HepG2 (cell line): ENCODE measurements around the gene HDAC10. TPM values are rescaled to one million over a fixed set of nuclear protein-coding genes. Genes with fewer than 3 reads are reported as not detected.

Experiments
- CBX5 ChIP-seq: sonication (generic); formaldehyde crosslinking; IDR thresholded peaks from 2 replicates; pipeline ENCODE4 v1.4.0; 2020; ENCODE audit warnings: missing genetic modification reagents, borderline replicate concordance
- FOXK2 ChIP-seq: fragments of 450-650 bp; IDR thresholded peaks from 2 replicates; pipeline ENCODE4 v1.6.1; 2016
- HIC2 ChIP-seq: sonication (generic); formaldehyde crosslinking; IDR thresholded peaks from 2 replicates; pipeline ENCODE4 v1.9.0; 2022; ENCODE audit warnings: low read depth, missing genetic modification reagents
- HNRNPL ChIP-seq: fragments of 200-400 bp; formaldehyde crosslinking; IDR thresholded peaks from 2 replicates; pipeline ENCODE4 v1.6.1; 2017; ENCODE audit warnings: mild to moderate bottlenecking, low read depth, low read length
- PITX1 ChIP-seq: sonication (generic); formaldehyde crosslinking; IDR thresholded peaks from 2 replicates; pipeline ENCODE4 v1.5.1; 2020; ENCODE audit warnings: mild to moderate bottlenecking, missing genetic modification reagents
- SRY ChIP-seq: sonication (generic); formaldehyde crosslinking; IDR thresholded peaks from 2 replicates; pipeline ENCODE4 v1.8.0; 2022; ENCODE audit warnings: mild to moderate bottlenecking, missing genetic modification reagents
- TRIM24 ChIP-seq: sonication (generic); formaldehyde crosslinking; IDR thresholded peaks from 2 replicates; pipeline ENCODE4 v1.8.0; 2022; ENCODE audit warnings: mild to moderate bottlenecking, missing genetic modification reagents
- ZBTB33 ChIP-seq: sonication (generic); formaldehyde crosslinking; IDR thresholded peaks from 2 replicates; pipeline ENCODE4 v1.4.0; 2020; ENCODE audit warnings: missing genetic modification reagents
- ZBTB46 ChIP-seq: sonication (generic); formaldehyde crosslinking; IDR thresholded peaks from 2 replicates; pipeline ENCODE4 v1.4.0; 2020; ENCODE audit warnings: mild to moderate bottlenecking, missing genetic modification reagents, borderline replicate concordance
- ZBTB49 ChIP-seq: sonication (generic); formaldehyde crosslinking; IDR thresholded peaks from 2 replicates; pipeline ENCODE4 v1.4.0; 2020; ENCODE audit warnings: missing genetic modification reagents, borderline replicate concordance
- ZFP82 ChIP-seq: sonication (generic); formaldehyde crosslinking; IDR thresholded peaks from 2 replicates; pipeline ENCODE4 v1.5.1; 2020; ENCODE audit warnings: mild to moderate bottlenecking, missing genetic modification reagents, borderline replicate concordance
- ZNF180 ChIP-seq: sonication (generic); formaldehyde crosslinking; IDR thresholded peaks from 2 replicates; pipeline ENCODE4 v1.4.0; 2020; ENCODE audit warnings: low read depth, missing genetic modification reagents, borderline replicate concordance
- ZNF274 ChIP-seq: sonication (generic); formaldehyde crosslinking; IDR thresholded peaks from 2 replicates; pipeline ENCODE4 v1.5.1; 2020; ENCODE audit warnings: mild to moderate bottlenecking, missing genetic modification reagents
- ZNF280B ChIP-seq: sonication (generic); formaldehyde crosslinking; IDR thresholded peaks from 2 replicates; pipeline ENCODE4 v1.5.0; 2020; ENCODE audit warnings: missing genetic modification reagents, mild to moderate bottlenecking, borderline replicate concordance
- ZNF329 ChIP-seq: sonication (generic); formaldehyde crosslinking; IDR thresholded peaks from 2 replicates; pipeline ENCODE4 v1.9.0; 2021; ENCODE audit warnings: low read depth, mild to moderate bottlenecking, missing genetic modification reagents
- ZNF879 ChIP-seq: sonication (generic); formaldehyde crosslinking; IDR thresholded peaks from 2 replicates; pipeline ENCODE4 v1.8.1; 2023; ENCODE audit warnings: missing genetic modification reagents
- polyA plus RNA-seq, 8 experiments: library from polyadenylated mRNA; depleted of rRNA in 3 of 8; stranded (reverse) in 7 of 8; unstranded in 1 of 8; fragments of >200 nt; fragmentation: Illumina TruSeq in 4 of 8; extraction: Trizol in 4 of 8; gene quantifications; 2 replicates each; pipeline versions ENCODE4 v1.2.1 to v1.2.3, GENCODE V29; 2011 to 2016; ENCODE audit warnings: low read depth in 4 of 8, missing spikeins in 1 of 8, mixed read lengths in 1 of 8; ENCODE audit not compliant: insufficient read depth in 1 of 8
- total RNA-seq, 5 experiments: library from RNA; depleted of rRNA; stranded (reverse); fragments of >200 nt; fragmentation: Illumina TruSeq; extraction: Trizol; gene quantifications; 2 replicates each; pipeline ENCODE4 v1.2.3, GENCODE V29; 2016; ENCODE audit warnings: low read depth in 1 of 5

Gene HDAC10
- total and polyA plus RNA-seq, 2 of the 13 experiments (the other 11 are each of a cell fraction or from before 2014, with no cell fraction given): 13.9 to 14.9 TPM

- TF ChIP-seq ZBTB46 (CRISPR knock-in tag): 0 out of 2 replicates have a peak, but pooled peaks have one; percentile 45
- no peak for TF ChIP-seq ZFP82
- no peak for TF ChIP-seq ZBTB33 (CRISPR knock-in tag)
- no peak for TF ChIP-seq PITX1
- TF ChIP-seq SRY (CRISPR knock-in tag): no peak
- TF ChIP-seq ZNF280B (CRISPR knock-in tag): no peak
- TF ChIP-seq HNRNPL: peak; percentile 84
- no peak for TF ChIP-seq FOXK2
- TF ChIP-seq ZNF879 (CRISPR knock-in tag): no peak
- no peak for TF ChIP-seq ZBTB49 (CRISPR knock-in tag)
- TF ChIP-seq TRIM24 (CRISPR knock-in tag): no peak
- no peak for TF ChIP-seq ZNF180 (CRISPR knock-in tag)
- peak; percentile 62; the same call in 1 of the 2 replicates for TF ChIP-seq HIC2 (CRISPR knock-in tag)
- peak; percentile 43; the same call in 1 of the 2 replicates for TF ChIP-seq ZNF329
- no peak for TF ChIP-seq ZNF274 (CRISPR knock-in tag)
- no peak for TF ChIP-seq CBX5 (CRISPR knock-in tag)
These were observed 45.8 kb upstream of the HDAC10 start (continued) for GRCh38 chr22:50296658-50297490.
